Skeletal muscle tissue (tissue), 4 donors: Measurements from ENCODE around the gene KRTDAP. TPM values are rescaled to one million over a fixed set of nuclear protein-coding genes. Genes with fewer than 3 reads are reported as not detected.

Source experiments
- H3K27ac ChIP-seq: one replicate; pipeline ENCODE4 v1.7.0; 2013; ENCODE audit warnings: mild to moderate bottlenecking, low read depth, low read length, inconsistent platforms
- H3K27me3 ChIP-seq, 3 donors: one replicate each; pipeline ENCODE4 v1.7.0; 2013; ENCODE audit warnings: low read length in 3 of 3; ENCODE audit not compliant: control insufficient read depth in 3 of 3, insufficient read depth in 3 of 3
- H3K36me3 ChIP-seq, 3 donors: one replicate each; pipeline ENCODE4 v1.7.0; 2013; ENCODE audit warnings: low read length in 3 of 3; ENCODE audit not compliant: control insufficient read depth in 3 of 3, insufficient read depth in 3 of 3
- H3K4me1 ChIP-seq, 3 donors: one replicate each; pipeline ENCODE4 v1.7.0; 2013; ENCODE audit warnings: low read length in 3 of 3, mild to moderate bottlenecking in 3 of 3; ENCODE audit not compliant: control insufficient read depth in 3 of 3, insufficient read depth in 3 of 3
- H3K4me3 ChIP-seq, 3 donors: one replicate each; pipeline ENCODE4 v1.7.0; 2013; ENCODE audit warnings: low read length in 3 of 3
- H3K9ac ChIP-seq, 3 donors: one replicate each; pipeline ENCODE4 v1.7.0; 2013; ENCODE audit warnings: low read length in 3 of 3, mild to moderate bottlenecking in 3 of 3, moderate library complexity in 2 of 3, low read depth in 1 of 3
- H3K9me3 ChIP-seq, 3 donors: one replicate each; pipeline ENCODE4 v1.7.0; 2013; ENCODE audit warnings: low read length in 3 of 3; ENCODE audit not compliant: control insufficient read depth in 3 of 3
- total RNA-seq: library from RNA; depleted of rRNA; stranded (reverse); fragments of >200 nt; gene quantifications from one replicate; pipeline ENCODE4 v1.2.3, GENCODE V29; 2014
- donor health status: Osteomylitis.

KRTDAP gene
- total RNA-seq, 1 donor from 2014 or later, result not detected

DNA sequence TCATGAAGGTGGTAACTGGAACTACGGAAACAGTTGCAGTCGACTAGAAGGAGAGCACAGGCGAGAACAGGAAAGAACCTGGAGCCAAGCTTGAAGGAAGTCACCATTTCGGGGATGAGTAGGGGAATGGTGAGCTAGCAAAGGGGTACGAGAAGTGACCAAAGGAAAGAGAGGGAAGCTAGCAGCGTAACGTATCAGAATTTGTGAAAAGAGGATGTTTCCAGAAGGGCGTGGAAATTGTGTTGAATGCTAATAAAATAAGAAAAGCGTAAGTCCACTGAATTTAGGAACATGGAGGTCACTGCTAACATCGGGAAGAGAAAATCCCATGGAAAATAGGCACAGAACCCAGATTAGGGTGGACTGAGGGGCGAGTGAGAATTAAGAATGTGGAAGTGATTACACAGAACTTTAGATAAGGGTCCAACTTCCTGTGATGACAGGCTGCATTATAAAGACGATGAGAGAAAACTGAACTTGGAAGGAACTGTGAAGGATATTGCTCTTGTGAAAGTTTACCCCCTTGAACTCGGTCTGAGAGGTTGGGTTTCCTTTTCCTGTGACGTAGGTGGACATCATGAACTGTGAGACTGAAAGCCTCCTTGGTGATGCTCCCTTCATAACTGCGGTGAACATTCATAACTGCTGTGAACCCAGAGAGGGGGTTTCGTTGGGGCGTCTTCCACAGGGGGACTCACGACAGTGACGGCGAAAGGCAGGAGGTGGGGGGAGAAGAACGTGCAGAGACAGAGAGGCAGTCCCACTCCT is 44.3 kb downstream of the KRTDAP start:
- Histone ChIP-seq H3K9me3 (no peaks in the 10 kb centered on the region), H3K27ac (no peak overlapping the region), H3K4me3 (no peak overlapping the region), H3K27me3 (peaks cover 2 to 17% (median 15%) of the 10 kb centered on the region in 3 donors), H3K4me1 (peaks cover 3 to 19% (median 8%) of the 10 kb centered on the region in 3 donors), H3K36me3 (no peaks in the 10 kb centered on the region), H3K9ac (no peak overlapping the region)

DNA sequence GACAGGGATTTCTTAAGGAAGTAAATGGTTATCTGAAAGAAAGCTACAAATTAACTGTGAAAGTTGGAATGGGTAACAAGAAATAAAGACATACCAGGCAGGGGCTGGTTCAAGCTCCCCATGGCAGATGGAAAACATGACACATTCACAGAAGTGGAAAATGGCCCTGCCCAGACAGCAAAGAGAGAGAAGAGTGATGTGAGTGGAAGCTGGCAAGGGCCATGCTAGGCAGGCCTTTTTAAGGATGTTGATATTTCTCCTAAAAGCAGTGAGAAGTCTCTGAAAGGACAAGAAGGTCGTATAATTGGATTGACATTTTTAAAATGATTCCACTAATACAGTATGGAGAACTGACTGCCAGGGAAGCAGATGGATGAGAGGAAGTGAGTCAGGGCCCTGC is 45.5 kb downstream of the KRTDAP start:
- Histone ChIP-seq H3K9ac (no peak overlapping the region), H3K4me1 (peaks cover 3 to 14% (median 8%) of the 10 kb centered on the region in 3 donors), H3K27me3 (peaks cover 2 to 13% (median 12%) of the 10 kb centered on the region in 3 donors), H3K36me3 (no peaks in the 10 kb centered on the region), H3K27ac (no peak overlapping the region), H3K9me3 (no peaks in the 10 kb centered on the region), H3K4me3 (no peak overlapping the region)

DNA sequence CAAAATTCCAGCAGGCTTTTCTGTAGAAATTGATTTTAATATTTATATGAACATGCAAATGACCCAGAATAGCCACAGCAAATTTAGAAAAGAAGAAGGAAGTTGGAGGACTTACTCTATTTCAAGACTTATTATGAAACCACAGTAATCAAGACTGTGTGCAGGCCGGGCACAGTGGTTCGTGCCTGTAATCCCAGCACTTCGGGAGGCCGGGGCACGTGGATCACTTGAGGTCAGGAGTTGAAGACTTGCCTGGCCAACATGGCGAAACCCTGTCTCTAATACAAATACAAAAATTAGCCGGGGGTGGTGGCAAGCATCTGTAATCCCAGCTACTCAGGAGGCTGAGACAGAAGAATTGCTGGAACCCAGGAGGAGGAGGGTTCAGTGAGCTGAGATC is 48.2 kb downstream of the KRTDAP start:
- peaks cover 3 to 9% (median 4%) of the 10 kb centered on the region in 3 donors for H3K4me1 ChIP-seq
- H3K36me3 ChIP-seq, result no peaks in the 10 kb centered on the region
- H3K9me3 ChIP-seq, result no peaks in the 10 kb centered on the region
- H3K9ac ChIP-seq, result no peak overlapping the region
- no peak overlapping the region for H3K4me3 ChIP-seq
- no peak overlapping the region for H3K27ac ChIP-seq
- H3K27me3 ChIP-seq, result peaks cover 2 to 7% (median 4%) of the 10 kb centered on the region in 3 donors

DNA sequence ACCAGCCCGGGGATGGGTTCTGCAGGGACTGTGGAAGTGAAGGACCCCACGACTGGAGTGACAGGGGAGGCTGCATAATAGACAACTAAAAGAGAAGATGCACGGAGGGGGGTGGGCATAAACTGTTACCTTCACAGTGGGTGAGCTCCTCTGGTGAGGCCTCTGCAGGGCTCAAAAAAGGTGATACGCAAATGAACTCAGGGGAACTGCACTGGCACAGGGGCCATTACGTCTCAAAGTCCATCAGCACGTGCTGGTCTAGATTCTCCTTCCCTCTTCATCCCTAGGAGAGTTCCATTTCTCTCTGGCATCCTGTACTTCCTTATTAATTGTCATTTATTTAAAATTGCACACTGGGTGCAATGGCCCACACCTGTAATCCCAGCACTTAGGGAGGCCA is 50.3 kb downstream of the KRTDAP start:
- no peaks in the 10 kb centered on the region for H3K9me3 ChIP-seq
- no peak overlapping the region for H3K9ac ChIP-seq
- peaks cover 10 to 14% (median 10%) of the 10 kb centered on the region in 3 donors for H3K4me1 ChIP-seq

DNA sequence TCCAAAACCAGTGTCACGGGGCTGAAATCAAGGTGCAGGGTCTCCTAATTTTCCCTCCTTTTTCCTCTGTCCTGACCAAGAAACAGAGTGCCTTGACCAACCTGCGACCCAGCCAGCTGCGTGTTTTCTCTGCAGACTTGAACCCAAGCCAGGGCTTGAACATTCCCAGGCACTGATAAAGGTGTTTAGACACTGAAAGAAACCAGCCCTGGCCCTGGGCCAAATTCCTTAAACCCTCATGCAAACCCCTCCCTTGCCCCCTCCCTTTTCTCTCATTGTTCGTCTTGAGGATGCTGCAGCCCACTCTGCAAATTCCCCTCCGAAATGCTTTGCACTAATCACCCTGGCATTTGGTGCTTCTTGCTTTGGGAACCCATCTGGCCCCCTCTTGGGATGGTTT is 51.7 kb downstream of the KRTDAP start:
- no peaks in the 10 kb centered on the region for H3K36me3 ChIP-seq
- H3K9me3 ChIP-seq, result no peaks in the 10 kb centered on the region
- H3K27me3 ChIP-seq, result peaks cover 3 to 7% (median 6%) of the 10 kb centered on the region in 3 donors
- H3K9ac ChIP-seq, result no peak overlapping the region
- no peak overlapping the region for H3K4me3 ChIP-seq
- peaks cover 16 to 20% (median 20%) of the 10 kb centered on the region in 3 donors for H3K4me1 ChIP-seq
- no peak overlapping the region for H3K27ac ChIP-seq

More for the DNA sequence above, 50.3 kb downstream of the KRTDAP start:
- Histone ChIP-seq H3K27ac (no peak overlapping the region), H3K36me3 (no peaks in the 10 kb centered on the region), H3K27me3 (peaks cover 0 to 7% (median 3%) of the 10 kb centered on the region in 3 donors), H3K4me3 (no peak overlapping the region)

DNA sequence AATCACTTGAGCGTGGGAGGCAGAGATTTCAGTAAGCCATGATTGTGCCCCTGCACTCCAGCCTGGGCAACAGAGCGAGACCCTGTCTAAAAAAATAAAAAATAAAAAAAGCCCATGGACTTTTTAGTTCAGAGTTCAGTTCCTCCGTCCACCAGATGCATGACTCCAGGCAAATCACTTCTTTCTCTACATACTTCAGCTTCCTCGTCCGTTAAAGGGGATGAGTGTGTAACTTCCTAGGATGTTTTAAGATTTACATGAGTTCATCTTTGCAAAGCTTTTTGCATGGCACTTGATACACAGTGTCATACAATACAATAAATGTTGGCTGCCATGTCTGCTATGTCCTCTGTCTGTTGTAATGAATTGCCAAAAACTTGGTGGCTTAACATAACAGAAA is 52.2 kb downstream of the KRTDAP start:
- H3K4me3 ChIP-seq, result no peak overlapping the region
- H3K27me3 ChIP-seq, result peaks cover 5 to 7% (median 6%) of the 10 kb centered on the region in 3 donors
- H3K4me1 ChIP-seq, result peaks cover 16 to 20% (median 20%) of the 10 kb centered on the region in 3 donors
- no peaks in the 10 kb centered on the region for H3K9me3 ChIP-seq
- no peak overlapping the region for H3K9ac ChIP-seq
- H3K27ac ChIP-seq, result no peak overlapping the region
- H3K36me3 ChIP-seq, result no peaks in the 10 kb centered on the region

DNA sequence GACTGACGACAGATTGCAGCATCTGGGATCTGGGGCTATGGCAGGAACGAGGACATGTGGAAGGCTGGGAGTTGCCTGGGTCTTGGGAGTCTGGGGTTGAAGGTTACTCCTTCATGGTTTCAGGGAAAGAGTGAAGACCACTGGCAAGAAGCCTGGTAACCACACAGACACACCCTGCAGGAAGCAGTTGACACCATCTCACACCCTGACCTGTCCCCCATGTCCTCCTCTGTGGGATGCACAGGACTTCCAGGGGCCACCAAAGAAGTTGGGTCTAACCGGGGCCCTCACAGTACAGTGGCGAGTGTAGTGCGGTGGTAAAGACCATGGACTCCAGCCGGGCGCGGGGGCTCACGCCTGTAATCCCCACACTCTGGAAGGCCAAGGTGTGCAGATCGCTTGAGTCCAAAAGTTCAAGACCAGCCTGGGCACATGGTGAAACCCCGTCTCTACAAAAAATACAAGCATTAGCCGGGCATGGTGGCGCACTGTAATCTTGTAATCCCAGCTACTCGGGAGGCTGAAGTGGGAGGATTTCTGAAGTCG is 52.8 kb downstream of the KRTDAP start:
- no peak overlapping the region for H3K9ac ChIP-seq
- H3K27me3 ChIP-seq, result peaks cover 5 to 7% (median 6%) of the 10 kb centered on the region in 3 donors
- H3K4me1 ChIP-seq, result peaks cover 16 to 20% (median 20%) of the 10 kb centered on the region in 3 donors
- H3K36me3 ChIP-seq, result no peaks in the 10 kb centered on the region
- no peaks in the 10 kb centered on the region for H3K9me3 ChIP-seq
- peak overlapping the region; percentile 51 for H3K27ac ChIP-seq
- no peak overlapping the region for H3K4me3 ChIP-seq

Other genes starting within 250 kb of the KRTDAP start
- 0.52 TPM for gene LSR, start 241.5 kb downstream of the KRTDAP start, total RNA-seq
- 24.5 TPM for gene USF2, start 221.5 kb downstream of the KRTDAP start, total RNA-seq
- not detected for gene HAMP, start 207.9 kb downstream of the KRTDAP start, total RNA-seq
- 1.6 TPM for gene MAG, start 198.3 kb downstream of the KRTDAP start, total RNA-seq
- 4.7 TPM for gene CD22, start 161.3 kb downstream of the KRTDAP start, total RNA-seq
- gene FFAR1, start 142.6 kb downstream of the KRTDAP start, total RNA-seq, result not detected
- not detected for gene FFAR3, start 132.0 kb downstream of the KRTDAP start, total RNA-seq
- gene GPR42, start 119.4 kb downstream of the KRTDAP start, total RNA-seq, result not detected
- 1.0 TPM for gene FFAR2, start 42.2 kb downstream of the KRTDAP start, total RNA-seq
- not detected for gene DMKN, start 23.2 kb upstream of the KRTDAP start, total RNA-seq
- not detected for gene SBSN, start 37.8 kb upstream of the KRTDAP start, total RNA-seq
- gene GAPDHS, start 43.0 kb upstream of the KRTDAP start, total RNA-seq, result not detected
- gene TMEM147, start 55.2 kb upstream of the KRTDAP start, total RNA-seq, result 55.3 TPM
- gene ATP4A, start 73.2 kb upstream of the KRTDAP start, total RNA-seq, result not detected
- not detected for gene PMIS2, start 95.7 kb upstream of the KRTDAP start, total RNA-seq
- 5.7 TPM for gene HAUS5, start 122.3 kb upstream of the KRTDAP start, total RNA-seq
- 20.9 TPM for gene RBM42, start 138.6 kb upstream of the KRTDAP start, total RNA-seq
- gene ETV2, start 151.3 kb upstream of the KRTDAP start, total RNA-seq, result 2.1 TPM
- gene COX6B1, start 157.9 kb upstream of the KRTDAP start, total RNA-seq, result 368 TPM
- gene UPK1A, start 176.1 kb upstream of the KRTDAP start, total RNA-seq, result not detected
- not detected for gene ZBTB32, start 214.1 kb upstream of the KRTDAP start, total RNA-seq
- gene KMT2B, start 227.5 kb upstream of the KRTDAP start, total RNA-seq, result 5.7 TPM